IMR-90 (cell line): ENCODE measurements around the gene PAGE2. TPM values are rescaled to one million over a fixed set of nuclear protein-coding genes. Genes with fewer than 3 reads are reported as not detected.

Source experiments
- ATAC-seq: fragments of 200-7000 bp; cut with Tn5 transposase; 2 replicates; pipeline ENCODE4 v1.9.1; 2020; ENCODE audit warnings: low read depth, mild to moderate bottlenecking, moderate library complexity
- BruUV-seq: library from RNA; stranded (reverse); fragments of 400-500 nt; replicated peaks from 2 replicates; lab custom pipeline; 2021; lab: Mats Ljungman, UMichigan
- CTCF ChIA-PET: fragments of 300-600 bp; formaldehyde crosslinking; extraction: SDS; loops from one replicate; lab custom pipeline; 2021; ENCODE audit warnings: antibody characterized with exemption; lab: Yijun Ruan, JAX
- POLR2A ChIA-PET: fragments of 300-600 bp; sonication (Branson Sonifier 250); formaldehyde crosslinking; loops from one replicate; lab custom pipeline; 2022; ENCODE audit warnings: antibody characterized with exemption; ENCODE audit not compliant: unreplicated experiment; lab: Charles Lee
- DNase-seq: peaks from one replicate; pipeline ENCODE4 v3.0.0; 2013
- H2AFZ ChIP-seq: replicated peaks from 2 replicates; pipeline ENCODE3; 2013; ENCODE audit warnings: low read length, mild to moderate bottlenecking; ENCODE audit not compliant: poor library complexity
- H2AK5ac ChIP-seq: 2 replicates; pipeline ENCODE4 v1.6.1; 2013; ENCODE audit warnings: low read depth, low read length, inconsistent platforms
- H2AK9ac ChIP-seq: replicated peaks from 2 replicates; pipeline ENCODE3; 2013; ENCODE audit warnings: mild to moderate bottlenecking, low read depth, low read length, moderate library complexity; ENCODE audit not compliant: poor library complexity
- H2BK120ac ChIP-seq: 2 replicates; pipeline ENCODE4 v1.6.1; 2013; ENCODE audit warnings: low read depth, low read length, inconsistent platforms
- H2BK15ac ChIP-seq: 3 replicates; pipeline ENCODE4 v1.6.1; 2013; ENCODE audit warnings: low read depth, low read length, inconsistent platforms
- H2BK20ac ChIP-seq: 2 replicates; pipeline ENCODE4 v1.6.1; 2013; ENCODE audit warnings: low read depth, mild to moderate bottlenecking, inconsistent platforms, low read length, moderate library complexity
- H2BK5ac ChIP-seq: 2 replicates; pipeline ENCODE4 v1.6.1; 2013; ENCODE audit warnings: mild to moderate bottlenecking, low read depth, low read length, inconsistent platforms; ENCODE audit not compliant: poor library complexity, severe bottlenecking
- H3K14ac ChIP-seq: replicated peaks from 2 replicates; pipeline ENCODE4 v1.6.1; 2013; ENCODE audit warnings: low read depth, low read length, inconsistent platforms
- H3K18ac ChIP-seq: 2 replicates; pipeline ENCODE4 v1.6.1; 2013; ENCODE audit warnings: low read depth, low read length, control low read depth
- H3K23ac ChIP-seq: 2 replicates; pipeline ENCODE4 v1.6.1; 2013; ENCODE audit warnings: low read depth, low read length, inconsistent platforms
- H3K27ac ChIP-seq: 2 replicates; pipeline ENCODE4 v1.5.1; 2013; ENCODE audit warnings: mild to moderate bottlenecking, control low read depth, low read length; ENCODE audit not compliant: insufficient read depth
- H3K27me3 ChIP-seq: 2 replicates; pipeline ENCODE4 v1.6.1; 2013; ENCODE audit warnings: low read length; ENCODE audit not compliant: control insufficient read depth, insufficient read depth
- H3K36me3 ChIP-seq: 2 replicates; pipeline ENCODE4 v1.6.1; 2013; ENCODE audit warnings: low read length, mixed read lengths; ENCODE audit not compliant: control insufficient read depth, insufficient read depth
- H3K4ac ChIP-seq: 2 replicates; pipeline ENCODE4 v1.6.1; 2013; ENCODE audit warnings: low read depth, low read length, inconsistent platforms
- H3K4me1 ChIP-seq: 2 replicates; pipeline ENCODE4 v1.6.1; 2013; ENCODE audit warnings: low read length, mixed read lengths; ENCODE audit not compliant: control insufficient read depth, insufficient read depth
- H3K4me2 ChIP-seq: 2 replicates; pipeline ENCODE4 v1.6.1; 2013; ENCODE audit warnings: low read depth, mild to moderate bottlenecking, control low read depth, low read length, moderate library complexity
- H3K4me3 ChIP-seq: 2 replicates; pipeline ENCODE4 v1.5.1; 2013; ENCODE audit warnings: low read depth, mild to moderate bottlenecking, control low read depth, low read length, moderate library complexity; ENCODE audit not compliant: insufficient read depth
- H3K56ac ChIP-seq: 2 replicates; pipeline ENCODE4 v1.6.1; 2013; ENCODE audit warnings: low read length, inconsistent platforms; ENCODE audit not compliant: insufficient read depth; ENCODE audit errors: extremely low read depth
- H3K79me1 ChIP-seq, 2 experiments: 2 replicates each; pipeline ENCODE4 v1.6.1; 2013; ENCODE audit warnings: low read length in 2 of 2, inconsistent platforms in 1 of 2, low read depth in 1 of 2
- H3K9ac ChIP-seq: 2 replicates; pipeline ENCODE4 v1.6.1; 2013; ENCODE audit warnings: low read depth, low read length, control low read depth
- H3K9me1 ChIP-seq: 2 replicates; pipeline ENCODE4 v1.6.1; 2013; ENCODE audit warnings: low read length, inconsistent platforms; ENCODE audit not compliant: insufficient read depth
- H3K9me3 ChIP-seq: 2 replicates; pipeline ENCODE4 v1.6.1; 2013; ENCODE audit warnings: low read length; ENCODE audit not compliant: control insufficient read depth, insufficient read depth
- H4K20me1 ChIP-seq: 2 replicates; pipeline ENCODE4 v1.6.1; 2013; ENCODE audit warnings: low read length, inconsistent platforms; ENCODE audit not compliant: insufficient read depth
- H4K5ac ChIP-seq: 2 replicates; pipeline ENCODE4 v1.6.1; 2013; ENCODE audit warnings: mild to moderate bottlenecking, low read depth, low read length, control low read depth
- H4K8ac ChIP-seq, 2 experiments: 2 replicates each; pipeline ENCODE4 v1.6.1; 2013; ENCODE audit warnings: low read depth in 2 of 2, low read length in 2 of 2, control low read depth in 1 of 2, inconsistent platforms in 1 of 2
- H4K91ac ChIP-seq: 2 replicates; pipeline ENCODE4 v1.6.1; 2013; ENCODE audit warnings: low read depth, low read length, inconsistent platforms; ENCODE audit not compliant: insufficient read depth
- BHLHE40 ChIP-seq: fragments of 150-350 bp; IDR thresholded peaks from 2 replicates; pipeline ENCODE4 v1.6.1; 2016; ENCODE audit warnings: mild to moderate bottlenecking, low read depth, low read length
- CEBPB ChIP-seq: IDR thresholded peaks from 2 replicates; pipeline ENCODE4 v1.6.1; 2012; ENCODE audit warnings: low read depth, low read length, improper control_type of control experiment
- CHD1 ChIP-seq: IDR thresholded peaks from 2 replicates; pipeline ENCODE4 v1.6.1; 2012; ENCODE audit warnings: low read depth, low read length, improper control_type of control experiment
- FOS ChIP-seq: fragments of 150-350 bp; IDR thresholded peaks from 2 replicates; pipeline ENCODE4 v1.6.1; 2016; ENCODE audit warnings: low read depth, low read length
- MAFK ChIP-seq: IDR thresholded peaks from 2 replicates; pipeline ENCODE4 v1.6.1; 2012; ENCODE audit warnings: low read depth, low read length, improper control_type of control experiment
- MAZ ChIP-seq: IDR thresholded peaks from 2 replicates; pipeline ENCODE4 v1.6.1; 2012; ENCODE audit warnings: low read depth, mild to moderate bottlenecking, low read length, improper control_type of control experiment, moderate library complexity, borderline replicate concordance
- MXI1 ChIP-seq: IDR thresholded peaks from 2 replicates; pipeline ENCODE4 v1.6.1; 2012; ENCODE audit warnings: low read depth, mild to moderate bottlenecking, low read length, moderate library complexity, borderline replicate concordance
- NFE2L2 ChIP-seq: fragments of 150-350 bp; IDR thresholded peaks from 2 replicates; pipeline ENCODE4 v1.6.1; 2016; ENCODE audit warnings: low read depth, mild to moderate bottlenecking, low read length
- POLR2A ChIP-seq: IDR thresholded peaks from 2 replicates; pipeline ENCODE4 v1.6.1; 2012; ENCODE audit warnings: mild to moderate bottlenecking, low read depth, low read length
- RAD21 ChIP-seq: IDR thresholded peaks from 2 replicates; pipeline ENCODE4 v1.6.1; 2012; ENCODE audit warnings: low read length, improper control_type of control experiment
- RCOR1 ChIP-seq: IDR thresholded peaks from 2 replicates; pipeline ENCODE4 v1.6.1; 2012; ENCODE audit warnings: mild to moderate bottlenecking, low read length, improper control_type of control experiment; ENCODE audit not compliant: insufficient replicate concordance
- RFX5 ChIP-seq: IDR thresholded peaks from 2 replicates; pipeline ENCODE4 v1.8.0; 2012; ENCODE audit warnings: low read depth, mild to moderate bottlenecking, low read length, moderate library complexity
- SMC3 ChIP-seq: fragments of 150-350 bp; IDR thresholded peaks from 2 replicates; pipeline ENCODE4 v1.6.1; 2016; ENCODE audit warnings: low read depth, mild to moderate bottlenecking, antibody characterized with exemption, low read length, moderate library complexity
- WGBS, 2 experiments: methylation state at CpG; one replicate each; pipeline versions ENCODE4 v1.1.5 to v1.1.7; 2013; ENCODE audit warnings: missing lambda C conversion rate in 2 of 2; ENCODE audit not compliant: insufficient read length in 1 of 2; ENCODE audit errors: extremely low coverage in 2 of 2; 5-methylcytosine and 5-hydroxymethylcytosine counted together
- dilution Hi-C: fragments of 300-500 bp; cut with HindIII; formaldehyde crosslinking; loops from one replicate; pipeline ENCODE4 v1.14.3; 2018; ENCODE audit warnings: low sequenced_read_pairs; ENCODE audit not compliant: unreplicated experiment
- in situ Hi-C: fragments of 300-500 bp; cut with MboI; formaldehyde crosslinking; loops from 3 replicates; pipeline ENCODE4 v1.14.3; 2019; ENCODE audit warnings: low sequenced_read_pairs, inconsistent platforms, mixed read lengths
- intact Hi-C: fragments of 100-400 bp; cut with micrococcal nuclease; formaldehyde crosslinking; loops from 2 replicates; pipeline ENCODE4 v1.10.0; 2022
- polyA plus RNA-seq, 3 experiments: library from polyadenylated mRNA; depleted of rRNA; stranded (reverse); fragments of >200 nt; gene quantifications; 2 replicates each; pipeline ENCODE4 v1.2.3, GENCODE V29; 2012; ENCODE audit warnings: low replicate concordance in 1 of 3
- total RNA-seq: library from RNA; depleted of rRNA; stranded (reverse); fragments of >200 nt; gene quantifications from 2 replicates; pipeline ENCODE4 v1.2.3, GENCODE V29; 2012
- TF ChIP-seq, protein P1 (sequence below): fragments of 150-350 bp; IDR thresholded peaks from 2 replicates; pipeline ENCODE4 v1.6.1; 2016; ENCODE audit warnings: low read depth, mild to moderate bottlenecking, low read length, moderate library complexity, borderline replicate concordance
- TF ChIP-seq, protein P2 (sequence below): conservative IDR thresholded peaks from 2 replicates; pipeline ENCODE4 v1.5.1; 2012; ENCODE audit warnings: mild to moderate bottlenecking, low read depth, low read length, improper control_type of control experiment
- TF ChIP-seq, protein P3 (sequence below): fragments of 150-350 bp; IDR thresholded peaks from 2 replicates; pipeline ENCODE4 v1.6.1; 2017; ENCODE audit warnings: mild to moderate bottlenecking, antibody characterized with exemption, low read length, low read depth

The PAGE2 gene
- total and polyA plus RNA-seq, 2 of the 4 experiments (the other 2 are of a cell fraction): not detected

DNA sequence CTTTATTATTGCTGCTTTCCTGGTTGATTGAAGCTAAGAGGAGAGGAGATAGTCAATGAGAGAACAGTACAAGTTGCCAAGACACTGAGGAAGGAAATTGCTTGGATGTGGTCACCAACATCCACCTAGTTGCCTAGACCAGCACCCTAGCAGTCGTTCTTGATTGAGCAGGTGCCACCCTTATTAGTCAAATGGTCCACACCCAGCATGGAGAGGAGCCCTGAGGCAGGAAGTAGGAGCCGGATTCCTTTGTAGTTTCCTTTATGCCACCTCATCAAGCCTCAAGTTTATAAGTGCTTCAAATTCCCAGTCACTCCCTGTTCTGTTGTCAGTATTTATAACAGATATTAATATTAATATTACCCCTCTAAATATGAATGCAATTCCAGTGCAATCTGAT lies 19.1 kb downstream of the PAGE2 start:
- CTCF ChIA-PET: no interaction called here
- no peak overlapping the region for H2BK120ac ChIP-seq
- no peak overlapping the region for H4K5ac ChIP-seq
- H2BK15ac ChIP-seq: no peak overlapping the region
- POLR2A ChIA-PET: no interaction called here
- H2BK5ac ChIP-seq: no peak overlapping the region
- no peak overlapping the region for H2AK9ac ChIP-seq
- no peak overlapping the region for H3K27ac ChIP-seq
- no peaks in the 10 kb centered on the region for H3K36me3 ChIP-seq
- H4K91ac ChIP-seq: no peak overlapping the region
- no peaks in the 10 kb centered on the region for H3K9me3 ChIP-seq
- H2BK20ac ChIP-seq: no peak overlapping the region
- no peaks in the 10 kb centered on the region for H3K9me1 ChIP-seq
- WGBS, 2 experiments: no CpG with 5 or more reads among the region's 2 CpGs
- no peak overlapping the region for H3K4ac ChIP-seq
- DNase-seq (no peak), ATAC-seq (no peak)
- no peaks in the 10 kb centered on the region for H3K79me1 ChIP-seq
- H3K14ac ChIP-seq: no peak overlapping the region
- H3K9ac ChIP-seq: no peak overlapping the region
- H3K23ac ChIP-seq: no peak overlapping the region
- H3K18ac ChIP-seq: no peak overlapping the region
- TF ChIP-seq RAD21 (no peak), RFX5 (no peak), CHD1 (no peak), CEBPB (no peak), RCOR1 (no peak), SMC3 (no peak), POLR2A (no peak), NFE2L2 (no peak), BHLHE40 (no peak), MAFK (no peak), FOS (no peak), MAZ (no peak), MXI1 (no peak)
- TF ChIP-seq, protein P1, sequence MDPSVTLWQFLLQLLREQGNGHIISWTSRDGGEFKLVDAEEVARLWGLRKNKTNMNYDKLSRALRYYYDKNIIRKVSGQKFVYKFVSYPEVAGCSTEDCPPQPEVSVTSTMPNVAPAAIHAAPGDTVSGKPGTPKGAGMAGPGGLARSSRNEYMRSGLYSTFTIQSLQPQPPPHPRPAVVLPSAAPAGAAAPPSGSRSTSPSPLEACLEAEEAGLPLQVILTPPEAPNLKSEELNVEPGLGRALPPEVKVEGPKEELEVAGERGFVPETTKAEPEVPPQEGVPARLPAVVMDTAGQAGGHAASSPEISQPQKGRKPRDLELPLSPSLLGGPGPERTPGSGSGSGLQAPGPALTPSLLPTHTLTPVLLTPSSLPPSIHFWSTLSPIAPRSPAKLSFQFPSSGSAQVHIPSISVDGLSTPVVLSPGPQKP: no peak
- TF ChIP-seq, protein P2, sequence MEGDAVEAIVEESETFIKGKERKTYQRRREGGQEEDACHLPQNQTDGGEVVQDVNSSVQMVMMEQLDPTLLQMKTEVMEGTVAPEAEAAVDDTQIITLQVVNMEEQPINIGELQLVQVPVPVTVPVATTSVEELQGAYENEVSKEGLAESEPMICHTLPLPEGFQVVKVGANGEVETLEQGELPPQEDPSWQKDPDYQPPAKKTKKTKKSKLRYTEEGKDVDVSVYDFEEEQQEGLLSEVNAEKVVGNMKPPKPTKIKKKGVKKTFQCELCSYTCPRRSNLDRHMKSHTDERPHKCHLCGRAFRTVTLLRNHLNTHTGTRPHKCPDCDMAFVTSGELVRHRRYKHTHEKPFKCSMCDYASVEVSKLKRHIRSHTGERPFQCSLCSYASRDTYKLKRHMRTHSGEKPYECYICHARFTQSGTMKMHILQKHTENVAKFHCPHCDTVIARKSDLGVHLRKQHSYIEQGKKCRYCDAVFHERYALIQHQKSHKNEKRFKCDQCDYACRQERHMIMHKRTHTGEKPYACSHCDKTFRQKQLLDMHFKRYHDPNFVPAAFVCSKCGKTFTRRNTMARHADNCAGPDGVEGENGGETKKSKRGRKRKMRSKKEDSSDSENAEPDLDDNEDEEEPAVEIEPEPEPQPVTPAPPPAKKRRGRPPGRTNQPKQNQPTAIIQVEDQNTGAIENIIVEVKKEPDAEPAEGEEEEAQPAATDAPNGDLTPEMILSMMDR: no peak
- TF ChIP-seq, protein P3, sequence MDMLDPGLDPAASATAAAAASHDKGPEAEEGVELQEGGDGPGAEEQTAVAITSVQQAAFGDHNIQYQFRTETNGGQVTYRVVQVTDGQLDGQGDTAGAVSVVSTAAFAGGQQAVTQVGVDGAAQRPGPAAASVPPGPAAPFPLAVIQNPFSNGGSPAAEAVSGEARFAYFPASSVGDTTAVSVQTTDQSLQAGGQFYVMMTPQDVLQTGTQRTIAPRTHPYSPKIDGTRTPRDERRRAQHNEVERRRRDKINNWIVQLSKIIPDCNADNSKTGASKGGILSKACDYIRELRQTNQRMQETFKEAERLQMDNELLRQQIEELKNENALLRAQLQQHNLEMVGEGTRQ: no peak
- H2AFZ ChIP-seq: no peak overlapping the region
- intact Hi-C loops (no loop called here), dilution Hi-C loops (no loop called here), in situ Hi-C loops (no loop called here)
- H3K27me3 ChIP-seq: 0 out of 2 replicates have a peak, but pooled peaks cover 2% of the 10 kb centered on the region
- H3K4me1 ChIP-seq: no peaks in the 10 kb centered on the region
- no peak overlapping the region for H3K4me2 ChIP-seq
- H3K56ac ChIP-seq: no peak overlapping the region
- no TSS peak for BruUV-seq
- no peak overlapping the region for H4K8ac ChIP-seq
- H4K20me1 ChIP-seq: no peaks in the 10 kb centered on the region
- H2AK5ac ChIP-seq: no peak overlapping the region
- H3K4me3 ChIP-seq: no peak overlapping the region
